Memory B cell (primary cell): ENCODE results near the gene KLF17.

Experiments used
- ATAC-seq: fragments of 150-1000 bp; cut with Tn5 transposase; 2 replicates; pipeline ENCODE4 v1.10.0; 2021; ENCODE audit warnings: low read depth, mild to moderate bottlenecking, moderate library complexity
- DNase-seq, 2 donors: peaks; one replicate each; pipeline ENCODE4 v3.0.0; 2022; ENCODE audit warnings: low spot score in 2 of 2
- H3K27ac Mint-ChIP-seq: one replicate; pipeline ENCODE4 v1.8.0; 2022; ENCODE audit warnings: mild to moderate bottlenecking, moderate library complexity, mixed read lengths
- H3K27me3 Mint-ChIP-seq: one replicate; pipeline ENCODE4 v1.8.0; 2022; ENCODE audit warnings: mixed read lengths
- H3K36me3 Mint-ChIP-seq: one replicate; pipeline ENCODE4 v1.8.0; 2022; ENCODE audit warnings: mild to moderate bottlenecking, mixed read lengths
- H3K4me1 Mint-ChIP-seq: one replicate; pipeline ENCODE4 v1.8.0; 2022; ENCODE audit warnings: mixed read lengths
- H3K4me3 Mint-ChIP-seq: one replicate; pipeline ENCODE4 v1.8.0; 2022; ENCODE audit warnings: mild to moderate bottlenecking, moderate library complexity, mixed read lengths
- H3K9me3 Mint-ChIP-seq: one replicate; pipeline ENCODE4 v1.8.0; 2022; ENCODE audit warnings: mixed read lengths

KLF17 gene, protein sequence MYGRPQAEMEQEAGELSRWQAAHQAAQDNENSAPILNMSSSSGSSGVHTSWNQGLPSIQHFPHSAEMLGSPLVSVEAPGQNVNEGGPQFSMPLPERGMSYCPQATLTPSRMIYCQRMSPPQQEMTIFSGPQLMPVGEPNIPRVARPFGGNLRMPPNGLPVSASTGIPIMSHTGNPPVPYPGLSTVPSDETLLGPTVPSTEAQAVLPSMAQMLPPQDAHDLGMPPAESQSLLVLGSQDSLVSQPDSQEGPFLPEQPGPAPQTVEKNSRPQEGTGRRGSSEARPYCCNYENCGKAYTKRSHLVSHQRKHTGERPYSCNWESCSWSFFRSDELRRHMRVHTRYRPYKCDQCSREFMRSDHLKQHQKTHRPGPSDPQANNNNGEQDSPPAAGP

GRCh38 chr1:44118682-44119081 is at the start of gene KLF17:
KLF17 (plus strand) TSS chr1:44118821; CDS start chr1:44118908, 87 bp downstream.
- Mint-ChIP-seq H3K9me3 (no peaks in the 10 kb centered on the region), H3K4me3 (no peak within 1 kb of the TSS), H3K4me1 (peaks cover 3% of the 10 kb centered on the region), H3K27ac (no peak within 1 kb of the TSS), H3K27me3 (no peaks in the 10 kb centered on the region), H3K36me3 (no peaks in the 10 kb centered on the region)
- DNase-seq (no peak), ATAC-seq (no peak)

DNA sequence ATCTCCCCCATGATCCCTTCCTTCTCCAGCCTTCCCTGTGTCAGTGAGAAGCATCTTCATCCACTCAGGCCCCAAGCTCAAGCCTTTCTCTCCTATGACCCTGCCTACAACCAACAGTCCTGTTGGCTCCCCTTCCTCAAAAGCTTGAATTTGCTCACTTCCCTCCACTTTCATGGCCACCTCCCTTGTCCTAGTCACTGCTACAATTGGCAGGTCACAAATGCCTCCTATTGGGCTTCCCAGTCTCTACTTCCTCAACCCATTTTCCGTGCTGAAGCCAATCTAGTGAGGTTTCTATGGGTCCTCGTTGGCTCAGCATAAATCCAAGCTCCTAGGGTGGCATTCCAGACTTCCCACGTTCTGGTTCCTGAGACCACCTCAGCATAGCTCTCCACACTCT is 47.2 kb upstream of the KLF17 start:
- H3K9me3 Mint-ChIP-seq: peaks cover 2% of the 10 kb centered on the region
- H3K4me1 Mint-ChIP-seq: peaks cover 47% of the 10 kb centered on the region
- ATAC-seq (no peak), DNase-seq (no peak)
- no peak overlapping the region for H3K27ac Mint-ChIP-seq
- H3K36me3 Mint-ChIP-seq: no peaks in the 10 kb centered on the region
- no peaks in the 10 kb centered on the region for H3K27me3 Mint-ChIP-seq
- H3K4me3 Mint-ChIP-seq: no peak overlapping the region

DNA sequence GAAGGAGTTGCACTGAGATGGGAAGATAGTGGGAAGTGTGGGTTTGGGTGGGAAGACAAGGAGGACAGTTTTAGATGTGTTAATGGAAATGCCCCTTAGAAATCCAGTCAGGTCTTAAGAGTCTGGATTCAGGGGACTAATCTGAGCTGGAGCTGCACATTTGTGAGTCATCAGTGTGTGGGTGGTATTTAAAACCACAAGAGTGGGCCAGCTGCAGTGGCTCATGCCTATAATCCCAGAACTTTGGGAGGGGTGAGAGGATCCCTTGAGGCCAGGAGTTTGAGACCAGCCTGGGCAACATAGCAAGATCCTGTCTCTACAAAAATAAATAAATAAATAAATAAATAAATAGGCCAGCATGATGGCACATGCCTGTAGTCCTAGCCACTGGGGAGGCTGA is 46.4 kb upstream of the KLF17 start:
- ATAC-seq (no peak), DNase-seq (no peak)
- H3K27ac Mint-ChIP-seq: no peak overlapping the region
- H3K36me3 Mint-ChIP-seq: no peaks in the 10 kb centered on the region
- peaks cover 2% of the 10 kb centered on the region for H3K9me3 Mint-ChIP-seq
- peaks cover 42% of the 10 kb centered on the region for H3K4me1 Mint-ChIP-seq
- H3K4me3 Mint-ChIP-seq: no peak overlapping the region
- H3K27me3 Mint-ChIP-seq: no peaks in the 10 kb centered on the region

DNA sequence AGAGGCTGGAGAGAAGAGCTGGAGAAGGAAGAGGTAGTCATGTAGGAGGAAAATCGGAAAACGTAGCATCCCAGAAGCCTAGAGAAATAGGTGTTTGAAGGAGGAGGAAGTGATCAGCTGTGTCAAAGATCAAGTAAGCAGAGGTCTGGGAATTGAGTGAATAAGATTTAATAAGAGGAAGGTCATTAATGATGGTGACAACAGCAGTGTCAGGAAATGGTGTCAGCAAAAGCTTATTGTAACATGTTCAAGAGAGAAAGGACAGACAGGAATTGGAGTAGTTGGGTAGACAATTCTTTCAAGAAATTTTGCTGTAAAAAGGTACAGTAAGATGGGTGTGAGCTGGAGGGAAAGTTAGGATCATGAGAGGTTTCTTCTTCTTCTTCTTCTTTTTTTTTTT is 45.8 kb upstream of the KLF17 start:
- ATAC-seq: no peak
- Mint-ChIP-seq H3K36me3 (no peaks in the 10 kb centered on the region), H3K4me3 (no peak overlapping the region), H3K27me3 (no peaks in the 10 kb centered on the region), H3K9me3 (peaks cover 2% of the 10 kb centered on the region), H3K4me1 (peaks cover 36% of the 10 kb centered on the region), H3K27ac (no peak overlapping the region)
- DNase-seq: no peak

DNA sequence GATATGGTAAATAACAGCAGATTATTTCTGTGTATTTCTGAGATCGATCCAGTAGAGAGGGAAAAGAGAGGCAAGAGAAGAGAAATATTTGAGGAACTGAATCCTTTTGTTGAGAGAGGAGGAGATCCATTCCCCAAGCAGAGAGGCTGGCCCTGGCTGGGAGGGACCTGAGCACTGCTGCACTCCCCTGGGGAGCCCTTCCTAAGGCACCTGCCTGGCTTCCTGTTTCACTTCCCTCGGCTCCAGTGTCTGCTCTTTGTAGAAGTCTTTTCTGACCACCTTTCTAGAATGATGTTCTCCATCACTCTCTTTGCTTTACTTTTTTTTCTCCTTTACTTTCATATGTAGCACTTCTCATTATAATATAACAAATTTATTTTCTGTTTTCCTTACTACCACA is 45.1 kb upstream of the KLF17 start:
- peaks cover 2% of the 10 kb centered on the region for H3K9me3 Mint-ChIP-seq
- H3K4me3 Mint-ChIP-seq: peak overlapping the region; percentile 28
- H3K27ac Mint-ChIP-seq: no peak overlapping the region
- DNase-seq (peak in 1 of 2 donors; percentile 11), ATAC-seq (peak; percentile 91)
- peaks cover 30% of the 10 kb centered on the region for H3K4me1 Mint-ChIP-seq
- no peaks in the 10 kb centered on the region for H3K27me3 Mint-ChIP-seq
- H3K36me3 Mint-ChIP-seq: no peaks in the 10 kb centered on the region

DNA sequence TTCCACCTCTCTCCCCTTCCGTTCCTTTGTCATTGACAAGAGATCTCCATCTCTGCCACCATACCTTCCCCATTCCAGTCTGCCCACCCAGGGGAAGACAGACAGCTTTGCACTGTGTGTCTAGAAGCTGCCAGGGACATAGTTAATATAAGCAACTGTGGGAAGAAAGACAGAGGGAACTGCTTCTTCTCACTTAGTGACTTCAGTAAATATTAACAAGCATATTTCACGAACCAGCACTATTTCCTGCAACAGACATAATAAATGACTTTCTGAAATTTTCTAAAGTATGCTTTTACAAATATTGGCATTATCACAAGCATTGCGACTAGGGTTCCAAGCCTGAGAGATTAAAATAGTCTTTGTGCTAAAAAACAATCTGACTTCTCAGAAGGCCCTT is 44.2 kb upstream of the KLF17 start:
- DNase-seq (no peak), ATAC-seq (no peak)
- Mint-ChIP-seq H3K4me1 (peaks cover 22% of the 10 kb centered on the region), H3K36me3 (no peaks in the 10 kb centered on the region), H3K27me3 (no peaks in the 10 kb centered on the region), H3K27ac (no peak overlapping the region), H3K4me3 (peak overlapping the region; percentile 7), H3K9me3 (peaks cover 1% of the 10 kb centered on the region)

DNA sequence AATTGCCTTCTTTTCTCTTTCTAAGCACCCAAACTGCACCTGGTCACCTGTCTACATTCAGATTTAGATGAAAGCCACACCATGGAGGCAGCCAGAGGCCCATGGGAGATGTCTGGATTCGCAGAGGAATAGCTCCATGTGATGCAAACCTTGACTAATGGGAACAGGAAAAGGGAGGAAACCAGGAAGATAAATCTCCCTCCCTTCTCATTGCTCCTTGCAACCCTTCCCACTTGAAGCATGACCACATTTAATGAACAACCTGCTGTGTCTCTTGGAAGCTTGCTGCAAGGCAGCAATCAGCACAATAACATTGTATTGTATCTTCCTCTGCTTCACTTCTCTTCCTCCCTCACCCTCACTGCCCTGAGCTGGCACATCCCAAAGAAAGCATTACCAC is 42.6 kb upstream of the KLF17 start:
- H3K4me1 Mint-ChIP-seq: peaks cover 19% of the 10 kb centered on the region
- H3K27me3 Mint-ChIP-seq: no peaks in the 10 kb centered on the region
- ATAC-seq (no peak), DNase-seq (no peak)
- peaks cover 1% of the 10 kb centered on the region for H3K9me3 Mint-ChIP-seq
- H3K4me3 Mint-ChIP-seq: no peak overlapping the region
- H3K27ac Mint-ChIP-seq: no peak overlapping the region
- no peaks in the 10 kb centered on the region for H3K36me3 Mint-ChIP-seq

DNA sequence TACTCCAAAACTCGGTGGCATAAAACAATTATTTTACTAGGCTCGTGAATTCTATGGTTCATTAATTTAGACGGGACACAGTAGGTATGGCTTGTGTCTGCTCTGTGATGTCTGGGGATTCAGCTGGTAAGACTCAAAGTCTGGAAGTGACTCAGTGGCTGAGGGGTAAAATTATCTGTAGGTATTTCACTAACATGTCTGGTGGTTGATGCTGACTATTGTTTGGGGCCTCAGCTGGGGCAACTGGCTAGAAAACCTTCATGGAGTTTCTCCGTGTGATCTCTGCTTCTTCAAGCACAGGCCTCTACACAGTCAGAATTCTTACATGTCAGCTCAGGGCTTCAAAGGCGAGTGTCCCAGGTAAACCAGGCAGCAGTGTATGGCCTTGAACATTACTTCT is 41.2 kb upstream of the KLF17 start:
- H3K9me3 Mint-ChIP-seq: no peaks in the 10 kb centered on the region
- no peak for ATAC-seq
- no peak overlapping the region for H3K27ac Mint-ChIP-seq
- H3K4me3 Mint-ChIP-seq: no peak overlapping the region
- no peaks in the 10 kb centered on the region for H3K36me3 Mint-ChIP-seq
- H3K4me1 Mint-ChIP-seq: peaks cover 16% of the 10 kb centered on the region
- no peak for DNase-seq
- no peaks in the 10 kb centered on the region for H3K27me3 Mint-ChIP-seq

DNA sequence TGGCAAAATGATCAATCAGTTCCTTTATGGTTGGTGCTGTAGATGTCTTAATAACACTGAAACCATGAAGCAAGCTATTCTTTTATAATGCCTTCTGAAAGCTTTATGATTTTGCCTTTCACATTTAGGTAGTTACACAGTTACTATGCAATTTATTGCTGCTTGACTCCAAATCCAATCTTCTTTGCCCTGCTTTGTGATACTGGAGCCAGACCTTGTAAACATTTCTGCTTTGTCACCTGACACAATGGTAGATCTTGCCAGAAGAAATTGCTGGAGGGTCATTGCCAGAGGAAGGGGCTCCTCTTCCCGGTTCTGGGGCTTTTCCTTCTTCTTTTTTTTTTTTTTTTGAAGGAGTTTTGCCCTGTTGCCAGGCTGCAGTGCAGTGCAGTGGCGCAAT is 40.5 kb upstream of the KLF17 start:
- no peaks in the 10 kb centered on the region for H3K36me3 Mint-ChIP-seq
- no peaks in the 10 kb centered on the region for H3K27me3 Mint-ChIP-seq
- DNase-seq (no peak), ATAC-seq (no peak)
- no peak overlapping the region for H3K4me3 Mint-ChIP-seq
- H3K27ac Mint-ChIP-seq: no peak overlapping the region
- H3K9me3 Mint-ChIP-seq: no peaks in the 10 kb centered on the region
- peaks cover 12% of the 10 kb centered on the region for H3K4me1 Mint-ChIP-seq

DNA sequence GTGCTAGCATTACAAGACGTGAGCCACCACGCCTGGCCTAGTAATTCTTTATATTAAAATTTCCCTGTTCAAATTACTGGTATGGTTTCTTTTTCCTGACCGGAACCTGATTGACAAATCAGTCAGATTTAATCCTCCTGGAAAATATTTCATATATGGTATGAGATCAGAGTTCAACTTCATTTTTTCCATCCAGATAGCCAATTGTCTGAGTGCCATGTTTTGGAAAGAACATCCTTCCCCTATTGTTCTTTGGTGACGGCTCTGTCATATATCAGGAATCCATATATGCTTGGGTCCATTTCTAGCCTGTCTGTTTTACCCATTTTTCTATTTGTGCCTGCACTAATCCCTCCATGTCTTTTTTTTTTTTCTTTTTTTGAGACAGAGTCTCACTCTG is 39.1 kb upstream of the KLF17 start:
- no peaks in the 10 kb centered on the region for H3K36me3 Mint-ChIP-seq
- no peaks in the 10 kb centered on the region for H3K4me1 Mint-ChIP-seq
- ATAC-seq (no peak), DNase-seq (no peak)
- H3K9me3 Mint-ChIP-seq: no peaks in the 10 kb centered on the region
- no peaks in the 10 kb centered on the region for H3K27me3 Mint-ChIP-seq
- no peak overlapping the region for H3K27ac Mint-ChIP-seq
- no peak overlapping the region for H3K4me3 Mint-ChIP-seq

GRCh38 chr1:44084998-44085675 is 33.5 kb upstream of the KLF17 start:
- Mint-ChIP-seq H3K27ac (no peak overlapping the region), H3K4me1 (no peaks in the 10 kb centered on the region), H3K36me3 (no peaks in the 10 kb centered on the region), H3K27me3 (peaks cover 20% of the 10 kb centered on the region), H3K4me3 (no peak overlapping the region), H3K9me3 (no peaks in the 10 kb centered on the region)
- DNase-seq (no peak), ATAC-seq (no peak)

DNA sequence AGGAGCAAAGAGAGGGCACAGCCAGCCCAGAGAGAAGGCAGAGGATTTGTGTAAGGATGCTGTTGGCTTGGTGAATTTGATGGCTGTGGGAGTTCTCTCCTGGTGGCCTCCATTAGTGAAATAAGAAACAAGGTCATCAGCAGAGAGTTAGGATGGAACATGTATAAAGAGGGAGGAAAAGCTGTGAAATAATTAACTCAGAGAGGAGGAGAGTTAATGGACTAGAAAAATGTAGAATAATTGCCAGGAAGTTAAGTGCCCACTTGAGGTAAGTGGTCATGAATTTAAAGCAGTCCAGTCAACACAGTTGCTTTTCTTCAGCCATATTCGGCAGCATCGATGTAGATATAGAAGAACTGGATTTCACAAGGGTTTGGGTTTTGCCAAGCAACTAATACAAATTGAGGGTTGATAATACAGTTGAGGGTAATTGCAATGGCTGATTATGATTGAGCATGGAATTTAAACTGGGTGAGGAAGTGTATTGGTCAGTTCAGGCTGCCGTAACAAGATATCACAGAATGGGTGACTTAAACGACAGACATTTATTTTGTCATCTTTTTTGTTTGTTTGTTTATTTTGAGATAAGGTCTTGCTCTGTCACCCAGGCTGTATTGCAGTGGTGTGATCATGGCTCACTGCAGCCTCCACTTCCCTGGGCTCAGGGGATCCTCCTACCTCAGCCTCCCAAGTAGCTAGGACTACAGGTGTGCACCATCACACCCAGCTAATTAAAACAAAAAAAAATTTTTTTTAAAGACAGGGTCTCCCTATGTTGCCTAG is 31.7 kb upstream of the KLF17 start:
- ATAC-seq (no peak), DNase-seq (no peak)
- Mint-ChIP-seq H3K4me3 (no peak overlapping the region), H3K36me3 (no peaks in the 10 kb centered on the region), H3K27me3 (peaks cover 20% of the 10 kb centered on the region), H3K9me3 (no peaks in the 10 kb centered on the region), H3K4me1 (no peaks in the 10 kb centered on the region), H3K27ac (no peak overlapping the region)

GRCh38 chr1:44089371-44090048 is 29.1 kb upstream of the KLF17 start:
- Mint-ChIP-seq H3K9me3 (no peaks in the 10 kb centered on the region), H3K36me3 (no peaks in the 10 kb centered on the region), H3K27ac (no peak overlapping the region), H3K4me3 (no peak overlapping the region), H3K4me1 (no peaks in the 10 kb centered on the region), H3K27me3 (peaks cover 20% of the 10 kb centered on the region)
- DNase-seq (no peak), ATAC-seq (no peak)
